Measurements from ENCODE around the gene NTM. TPM values are rescaled to one million over a fixed set of nuclear protein-coding genes. Genes with fewer than 3 reads are reported as not detected.

NTM gene
- total RNA-seq, 1 experiment from 2014 or later, result 8.6 TPM

- peaks cover 69% of the 10 kb centered on the region for H3K27me3 ChIP-seq (replicated peaks; ENCODE audit: insufficient read depth, low read depth, low read length, poor library complexity)
- TF ChIP-seq CTCF (conservative IDR thresholded peaks at IDR 0.05; ENCODE audit: low read depth, low read length) (no peak), EZH2 (IDR thresholded peaks at IDR 0.05; ENCODE audit: borderline replicate concordance, low read depth, low read length, poor library complexity, severe bottlenecking) (no peak)
- intact Hi-C loops (cut with micrococcal nuclease; ENCODE audit: unreplicated experiment), result no loop called here
- H3K36me3 ChIP-seq (ENCODE audit: insufficient read depth, low read length, poor library complexity, severe bottlenecking), result no peaks in the 10 kb centered on the region
- ChIA-PET POLR2A (ENCODE audit: low non-redundant PET) (no interaction called here), CTCF (no interaction called here)
- no TSS peak for BruUV-seq (replicated peaks)
- no peak for DNase-seq (ENCODE audit: low spot score)
- H3K4me3 ChIP-seq (ENCODE audit: low read depth, low read length, poor library complexity, severe bottlenecking), result no peak overlapping the region
- H3K9me3 ChIP-seq (ENCODE audit: low read depth, low read length, poor library complexity, severe bottlenecking), result no peaks in the 10 kb centered on the region
- H3K4me1 ChIP-seq (ENCODE audit: insufficient read depth, low read length, poor library complexity, severe bottlenecking), result no peaks in the 10 kb centered on the region
- H3K27ac ChIP-seq (ENCODE audit: low read depth, low read length, poor library complexity, severe bottlenecking), result no peak overlapping the region
These were observed 482.3 kb downstream of the NTM start for GRCh38 chr11:131852757-131853156.

GRCh38 chr11:131854391-131854790 is 484.0 kb downstream of the NTM start:
- ChIA-PET CTCF (no interaction called here), POLR2A (ENCODE audit: low non-redundant PET) (no interaction called here)

GRCh38 chr11:131855320-131855719 is 484.9 kb downstream of the NTM start:
- CTCF ChIA-PET, result no interaction called here
- H3K27ac ChIP-seq (ENCODE audit: low read depth, low read length, poor library complexity, severe bottlenecking), result no peak overlapping the region
- no TSS peak for BruUV-seq (replicated peaks)
- H3K36me3 ChIP-seq (ENCODE audit: insufficient read depth, low read length, poor library complexity, severe bottlenecking), result no peaks in the 10 kb centered on the region
- H3K4me1 ChIP-seq (ENCODE audit: insufficient read depth, low read length, poor library complexity, severe bottlenecking), result no peaks in the 10 kb centered on the region
- TF ChIP-seq CTCF (conservative IDR thresholded peaks at IDR 0.05; ENCODE audit: low read depth, low read length), result no peak
- no peak for TF ChIP-seq EZH2 (IDR thresholded peaks at IDR 0.05; ENCODE audit: borderline replicate concordance, low read depth, low read length, poor library complexity, severe bottlenecking)
- H3K27me3 ChIP-seq (replicated peaks; ENCODE audit: insufficient read depth, low read depth, low read length, poor library complexity), result peaks cover 61% of the 10 kb centered on the region
- intact Hi-C loops (cut with micrococcal nuclease; ENCODE audit: unreplicated experiment), result no loop called here
- no peak for DNase-seq (ENCODE audit: low spot score)
- H3K9me3 ChIP-seq (ENCODE audit: low read depth, low read length, poor library complexity, severe bottlenecking), result no peaks in the 10 kb centered on the region
- POLR2A ChIA-PET (ENCODE audit: low non-redundant PET), result no interaction called here
- no peak overlapping the region for H3K4me3 ChIP-seq (ENCODE audit: low read depth, low read length, poor library complexity, severe bottlenecking)

More at GRCh38 chr11:131854391-131854790, 484.0 kb downstream of the NTM start:
- Histone ChIP-seq H3K9me3 (ENCODE audit: low read depth, low read length, poor library complexity, severe bottlenecking) (no peaks in the 10 kb centered on the region), H3K4me3 (ENCODE audit: low read depth, low read length, poor library complexity, severe bottlenecking) (no peak overlapping the region), H3K27ac (ENCODE audit: low read depth, low read length, poor library complexity, severe bottlenecking) (no peak overlapping the region), H3K4me1 (ENCODE audit: insufficient read depth, low read length, poor library complexity, severe bottlenecking) (no peaks in the 10 kb centered on the region), H3K27me3 (replicated peaks; ENCODE audit: insufficient read depth, low read depth, low read length, poor library complexity) (peaks cover 57% of the 10 kb centered on the region), H3K36me3 (ENCODE audit: insufficient read depth, low read length, poor library complexity, severe bottlenecking) (no peaks in the 10 kb centered on the region)
- BruUV-seq (replicated peaks), result no TSS peak
- TF ChIP-seq EZH2 (IDR thresholded peaks at IDR 0.05; ENCODE audit: borderline replicate concordance, low read depth, low read length, poor library complexity, severe bottlenecking), result no peak
- no peak for DNase-seq (ENCODE audit: low spot score)
- intact Hi-C loops (cut with micrococcal nuclease; ENCODE audit: unreplicated experiment), result no loop called here

GRCh38 chr11:131857246-131857645 is 486.8 kb downstream of the NTM start:
- H3K4me1 ChIP-seq (ENCODE audit: insufficient read depth, low read length, poor library complexity, severe bottlenecking), result no peaks in the 10 kb centered on the region
- no peak overlapping the region for H3K4me3 ChIP-seq (ENCODE audit: low read depth, low read length, poor library complexity, severe bottlenecking)
- H3K36me3 ChIP-seq (ENCODE audit: insufficient read depth, low read length, poor library complexity, severe bottlenecking), result no peaks in the 10 kb centered on the region
- intact Hi-C loops (cut with micrococcal nuclease; ENCODE audit: unreplicated experiment), result no loop called here
- ChIA-PET CTCF (no interaction called here), POLR2A (ENCODE audit: low non-redundant PET) (no interaction called here)
- TF ChIP-seq CTCF (conservative IDR thresholded peaks at IDR 0.05; ENCODE audit: low read depth, low read length), result no peak
- TF ChIP-seq EZH2 (IDR thresholded peaks at IDR 0.05; ENCODE audit: borderline replicate concordance, low read depth, low read length, poor library complexity, severe bottlenecking), result no peak
- no peak overlapping the region for H3K27ac ChIP-seq (ENCODE audit: low read depth, low read length, poor library complexity, severe bottlenecking)
- BruUV-seq (replicated peaks), result no TSS peak
- no peaks in the 10 kb centered on the region for H3K9me3 ChIP-seq (ENCODE audit: low read depth, low read length, poor library complexity, severe bottlenecking)
- no peak for DNase-seq (ENCODE audit: low spot score)
- peaks cover 46% of the 10 kb centered on the region for H3K27me3 ChIP-seq (replicated peaks; ENCODE audit: insufficient read depth, low read depth, low read length, poor library complexity)
